ENCODE measurements around the gene RETSAT. TPM values are rescaled to one million over a fixed set of nuclear protein-coding genes. Genes with fewer than 3 reads are reported as not detected.
A peak's percentile ranks its signal among the peaks of the same experiment; 100 is the strongest.
"Not testable (repeated sequence)": the region's sequence is repeated elsewhere in the genome, so short reads cannot be mapped to it uniquely, and the experiment has no call there.

The RETSAT gene
- total and polyA plus RNA-seq, 9 donors: 7.9 to 19.2 (median 14.6) TPM

- Histone ChIP-seq H3K27me3 (ENCODE audit: control insufficient read depth, insufficient read depth, low read length) (no peaks in the 10 kb centered on the region), H3K27ac (ENCODE audit: low read length) (no peak overlapping the region), H3K36me3 (ENCODE audit: control insufficient read depth, insufficient read depth, low read length) (peaks cover 45% of the 10 kb centered on the region), H3K4me1 (ENCODE audit: control insufficient read depth, insufficient read depth, low read length) (peaks cover 24% of the 10 kb centered on the region), H3K4me3 (ENCODE audit: low read length) (no peak overlapping the region), H3K9me3 (replicated peaks; ENCODE audit: control insufficient read depth, low read depth, low read length) (no peaks in the 10 kb centered on the region)
- no peak for DNase-seq
- WGBS (ENCODE audit: insufficient coverage): 56% methylated on average over 3 of the region's 9 CpGs
These were observed 28.9 kb downstream of the RETSAT start for GRCh38 chr2:85325466-85325811.

- Histone ChIP-seq H3K36me3 (ENCODE audit: control insufficient read depth, insufficient read depth, low read length) (peaks cover 51% of the 10 kb centered on the region), H3K4me3 (ENCODE audit: low read length) (no peak overlapping the region), H3K9me3 (replicated peaks; ENCODE audit: control insufficient read depth, low read depth, low read length) (no peaks in the 10 kb centered on the region), H3K27me3 (ENCODE audit: control insufficient read depth, insufficient read depth, low read length) (no peaks in the 10 kb centered on the region), H3K27ac (ENCODE audit: low read length) (no peak overlapping the region), H3K4me1 (ENCODE audit: control insufficient read depth, insufficient read depth, low read length) (peaks cover 24% of the 10 kb centered on the region)
- no peak for DNase-seq
- WGBS (ENCODE audit: insufficient coverage): 25% methylated on average over 2 of the region's 10 CpGs
These were observed 29.5 kb downstream of the RETSAT start for GRCh38 chr2:85324639-85325465.

GRCh38 chr2:85323988-85324367 is 30.4 kb downstream of the RETSAT start:
- H3K9me3 ChIP-seq (replicated peaks; ENCODE audit: control insufficient read depth, low read depth, low read length); DNase-seq; H3K27ac ChIP-seq (ENCODE audit: low read length); H3K4me3 ChIP-seq (ENCODE audit: low read length); H3K27me3 ChIP-seq (ENCODE audit: control insufficient read depth, insufficient read depth, low read length): not testable (repeated sequence)
- 100% methylated on average over 3 of the region's 11 CpGs for WGBS (ENCODE audit: insufficient coverage)
- H3K4me1 ChIP-seq (ENCODE audit: control insufficient read depth, insufficient read depth, low read length): peaks cover 24% of the 10 kb centered on the region
- peaks cover 56% of the 10 kb centered on the region for H3K36me3 ChIP-seq (ENCODE audit: control insufficient read depth, insufficient read depth, low read length)

GRCh38 chr2:85323351-85323987 is 30.9 kb downstream of the RETSAT start:
- peaks cover 56% of the 10 kb centered on the region for H3K36me3 ChIP-seq (ENCODE audit: control insufficient read depth, insufficient read depth, low read length)
- no peaks in the 10 kb centered on the region for H3K27me3 ChIP-seq (ENCODE audit: control insufficient read depth, insufficient read depth, low read length)
- H3K4me1 ChIP-seq (ENCODE audit: control insufficient read depth, insufficient read depth, low read length): peaks cover 29% of the 10 kb centered on the region
- 83% methylated on average over 3 of the region's 9 CpGs for WGBS (ENCODE audit: insufficient coverage)
- DNase-seq: no peak
- no peak overlapping the region for H3K27ac ChIP-seq (ENCODE audit: low read length)
- H3K4me3 ChIP-seq (ENCODE audit: low read length): no peak overlapping the region
- H3K9me3 ChIP-seq (replicated peaks; ENCODE audit: control insufficient read depth, low read depth, low read length): no peaks in the 10 kb centered on the region

- peaks cover 11% of the 10 kb centered on the region for H3K4me1 ChIP-seq (ENCODE audit: control insufficient read depth, insufficient read depth, low read length)
- 91% methylated on average over 4 of the region's 4 CpGs for WGBS (ENCODE audit: insufficient coverage)
These were observed 34.5 kb downstream of the RETSAT start for GRCh38 chr2:85319796-85320195.

GRCh38 chr2:85318222-85319074 is 35.9 kb downstream of the RETSAT start:
- Histone ChIP-seq H3K9me3 (replicated peaks; ENCODE audit: control insufficient read depth, low read depth, low read length) (no peaks in the 10 kb centered on the region), H3K27me3 (ENCODE audit: control insufficient read depth, insufficient read depth, low read length) (no peaks in the 10 kb centered on the region), H3K4me3 (ENCODE audit: low read length) (no peak overlapping the region), H3K36me3 (ENCODE audit: control insufficient read depth, insufficient read depth, low read length) (peaks cover 67% of the 10 kb centered on the region), H3K4me1 (ENCODE audit: control insufficient read depth, insufficient read depth, low read length) (peaks cover 8% of the 10 kb centered on the region), H3K27ac (ENCODE audit: low read length) (peak overlapping the region; percentile 37)
- WGBS (ENCODE audit: insufficient coverage): 26% methylated on average over 11 of the region's 11 CpGs
- peak; percentile 71 for DNase-seq

More at GRCh38 chr2:85319796-85320195, 34.5 kb downstream of the RETSAT start:
- H3K36me3 ChIP-seq (ENCODE audit: control insufficient read depth, insufficient read depth, low read length): peaks cover 73% of the 10 kb centered on the region
- no peaks in the 10 kb centered on the region for H3K9me3 ChIP-seq (replicated peaks; ENCODE audit: control insufficient read depth, low read depth, low read length)
- no peak for DNase-seq
- no peaks in the 10 kb centered on the region for H3K27me3 ChIP-seq (ENCODE audit: control insufficient read depth, insufficient read depth, low read length)
- H3K27ac ChIP-seq (ENCODE audit: low read length): no peak overlapping the region
- no peak overlapping the region for H3K4me3 ChIP-seq (ENCODE audit: low read length)

- DNase-seq; H3K9me3 ChIP-seq (replicated peaks; ENCODE audit: control insufficient read depth, low read depth, low read length); H3K4me3 ChIP-seq (ENCODE audit: low read length); H3K27ac ChIP-seq (ENCODE audit: low read length); H3K27me3 ChIP-seq (ENCODE audit: control insufficient read depth, insufficient read depth, low read length); H3K4me1 ChIP-seq (ENCODE audit: control insufficient read depth, insufficient read depth, low read length): not testable (repeated sequence)
- no CpG with 5 or more reads among the region's 5 CpGs for WGBS (ENCODE audit: insufficient coverage)
- H3K36me3 ChIP-seq (ENCODE audit: control insufficient read depth, insufficient read depth, low read length): peaks cover 48% of the 10 kb centered on the region
These were observed 38.4 kb downstream of the RETSAT start for GRCh38 chr2:85315921-85316320.

- no peak overlapping the region for H3K4me3 ChIP-seq (ENCODE audit: low read length)
- 78% methylated on average over 8 of the region's 10 CpGs for WGBS (ENCODE audit: insufficient coverage)
- H3K27me3 ChIP-seq (ENCODE audit: control insufficient read depth, insufficient read depth, low read length): no peaks in the 10 kb centered on the region
- H3K36me3 ChIP-seq (ENCODE audit: control insufficient read depth, insufficient read depth, low read length): peaks cover 39% of the 10 kb centered on the region
- DNase-seq: no peak
- no peaks in the 10 kb centered on the region for H3K9me3 ChIP-seq (replicated peaks; ENCODE audit: control insufficient read depth, low read depth, low read length)
- H3K4me1 ChIP-seq (ENCODE audit: control insufficient read depth, insufficient read depth, low read length): peaks cover 13% of the 10 kb centered on the region
- no peak overlapping the region for H3K27ac ChIP-seq (ENCODE audit: low read length)
These were observed 39.5 kb downstream of the RETSAT start for GRCh38 chr2:85314884-85315242.

GRCh38 chr2:85312404-85312803 is 41.9 kb downstream of the RETSAT start:
- Histone ChIP-seq H3K4me3 (ENCODE audit: low read length) (no peak overlapping the region), H3K27me3 (ENCODE audit: control insufficient read depth, insufficient read depth, low read length) (no peaks in the 10 kb centered on the region), H3K4me1 (ENCODE audit: control insufficient read depth, insufficient read depth, low read length) (peaks cover 21% of the 10 kb centered on the region), H3K27ac (ENCODE audit: low read length) (no peak overlapping the region), H3K9me3 (replicated peaks; ENCODE audit: control insufficient read depth, low read depth, low read length) (no peaks in the 10 kb centered on the region), H3K36me3 (ENCODE audit: control insufficient read depth, insufficient read depth, low read length) (peaks cover 48% of the 10 kb centered on the region)
- no peak for DNase-seq
- WGBS (ENCODE audit: insufficient coverage): 85% methylated on average over 4 of the region's 7 CpGs

- no CpG with 5 or more reads among the region's 3 CpGs for WGBS (ENCODE audit: insufficient coverage)
- H3K27me3 ChIP-seq (ENCODE audit: control insufficient read depth, insufficient read depth, low read length): no peaks in the 10 kb centered on the region
- peaks cover 46% of the 10 kb centered on the region for H3K36me3 ChIP-seq (ENCODE audit: control insufficient read depth, insufficient read depth, low read length)
- no peak for DNase-seq
- peak overlapping the region; percentile 49 for H3K27ac ChIP-seq (ENCODE audit: low read length)
- peaks cover 21% of the 10 kb centered on the region for H3K4me1 ChIP-seq (ENCODE audit: control insufficient read depth, insufficient read depth, low read length)
- no peak overlapping the region for H3K4me3 ChIP-seq (ENCODE audit: low read length)
- H3K9me3 ChIP-seq (replicated peaks; ENCODE audit: control insufficient read depth, low read depth, low read length): no peaks in the 10 kb centered on the region
These were observed 44.0 kb downstream of the RETSAT start for GRCh38 chr2:85310330-85310729.

All from muscle of leg (tissue), 11 donors.